OCI-LY1 (cell line): ENCODE data around the gene PLA2G1B.

Experiments used
- H2AFZ ChIP-seq: fragments of 200-600 bp; sonication (generic), shearing (Covaris generic); 2 replicates; pipeline ENCODE4 v1.6.0; 2014; ENCODE audit warnings: antibody characterized with exemption, mild to moderate bottlenecking, low read length
- H3F3A ChIP-seq: fragments of 200-600 bp; sonication (generic), shearing (Covaris generic); 2 replicates; pipeline ENCODE4 v1.6.0; 2014; ENCODE audit warnings: mild to moderate bottlenecking, antibody characterized with exemption, low read length, moderate library complexity; ENCODE audit not compliant: insufficient read depth
- H3K27ac ChIP-seq: fragments of 200-600 bp; sonication (generic); 2 replicates; pipeline ENCODE4 v1.5.1; 2014; ENCODE audit warnings: low read length, mixed run types, mild to moderate bottlenecking, low read depth; ENCODE audit not compliant: poor library complexity, severe bottlenecking
- H3K27me3 ChIP-seq: fragments of 200-600 bp; sonication (generic); 2 replicates; pipeline ENCODE4 v1.6.0; 2014; ENCODE audit warnings: antibody characterized with exemption, mild to moderate bottlenecking, low read length, moderate library complexity; ENCODE audit not compliant: insufficient read depth
- H3K36me3 ChIP-seq: fragments of 200-600 bp; sonication (generic); 2 replicates; pipeline ENCODE4 v1.6.1; 2014; ENCODE audit warnings: mild to moderate bottlenecking, antibody characterized with exemption, low read length, moderate library complexity, mixed read lengths; ENCODE audit not compliant: insufficient read depth
- H3K4me1 ChIP-seq: fragments of 200-600 bp; sonication (generic); 2 replicates; pipeline ENCODE4 v1.5.1; 2014; ENCODE audit warnings: mild to moderate bottlenecking, low read length, moderate library complexity; ENCODE audit not compliant: insufficient read depth, severe bottlenecking
- H3K4me2 ChIP-seq: fragments of 200-600 bp; sonication (generic), shearing (Covaris generic); 2 replicates; pipeline ENCODE4 v1.6.1; 2014; ENCODE audit warnings: low read length
- H3K4me3 ChIP-seq: fragments of 200-600 bp; sonication (generic); 2 replicates; pipeline ENCODE4 v1.5.1; 2014; ENCODE audit warnings: low read length, low read depth, mild to moderate bottlenecking, mixed read lengths; ENCODE audit not compliant: poor library complexity, severe bottlenecking
- H3K79me2 ChIP-seq: fragments of 200-600 bp; shearing (Covaris generic); 2 replicates; pipeline ENCODE4 v1.6.1; 2016; ENCODE audit warnings: mixed run types, low read length, mixed read lengths; ENCODE audit not compliant: insufficient read depth
- H3K9ac ChIP-seq: fragments of 200-600 bp; sonication (generic), shearing (Covaris generic); 2 replicates; pipeline ENCODE4 v1.6.1; 2014; ENCODE audit warnings: mild to moderate bottlenecking, low read length, mixed read lengths
- H3K9me2 ChIP-seq: fragments of 200-600 bp; sonication (generic), shearing (Covaris generic); 2 replicates; pipeline ENCODE4 v1.6.1; 2014; ENCODE audit warnings: low read depth, mild to moderate bottlenecking, low read length, mixed read lengths
- H3K9me3 ChIP-seq: fragments of 200-600 bp; shearing (Covaris generic); 2 replicates; pipeline ENCODE4 v1.6.1; 2014; ENCODE audit warnings: low read length, mixed read lengths
- H4K20me1 ChIP-seq: fragments of 200-600 bp; sonication (generic), shearing (Covaris generic); 2 replicates; pipeline ENCODE4 v1.6.0; 2016; ENCODE audit warnings: mild to moderate bottlenecking, low read length; ENCODE audit not compliant: insufficient read depth
- EZH2 ChIP-seq: fragments of 200-600 bp; sonication (generic), shearing (Covaris generic); IDR thresholded peaks from 2 replicates; pipeline ENCODE4 v1.8.0; 2017; ENCODE audit warnings: borderline replicate concordance, mixed run types, mild to moderate bottlenecking, antibody characterized with exemption, low read length, moderate library complexity, mixed read lengths
- TF ChIP-seq, protein P1 (sequence below): fragments of 200-600 bp; sonication (generic), shearing (Covaris generic); IDR thresholded peaks from 2 replicates; pipeline ENCODE4 v1.5.1; 2017; ENCODE audit warnings: mild to moderate bottlenecking, antibody characterized with exemption, low read length, moderate library complexity, mixed read lengths

Gene PLA2G1B

DNA sequence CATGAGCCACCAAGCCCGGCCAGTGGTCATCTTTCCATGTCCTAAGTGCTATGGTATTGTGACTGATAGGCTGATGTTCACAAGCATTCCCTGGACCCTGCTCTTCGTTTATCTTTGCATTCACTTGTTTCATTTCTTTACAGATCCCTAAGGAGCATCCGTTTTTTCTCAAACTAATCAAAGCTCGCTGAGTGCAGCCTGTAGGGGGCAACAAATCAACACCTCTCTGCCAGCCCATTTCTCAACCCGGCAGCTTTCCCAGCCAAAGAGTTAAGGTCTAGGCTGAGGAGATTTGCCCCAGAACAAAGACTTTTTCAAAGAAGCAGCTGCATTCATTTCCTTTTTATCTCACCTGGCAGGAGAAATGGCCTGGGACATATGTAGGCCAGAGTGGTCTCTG lies 13.4 kb downstream of the PLA2G1B start:
- Histone ChIP-seq H3K9me3 (no peaks in the 10 kb centered on the region), H3K27ac (no peak overlapping the region), H3K27me3 (no peaks in the 10 kb centered on the region), H3K4me1 (peaks cover 13% of the 10 kb centered on the region), H3K79me2 (no peaks in the 10 kb centered on the region), H3K4me3 (no peak overlapping the region), H2AFZ (no peak overlapping the region), H3K9ac (no peak overlapping the region), H3K36me3 (no peaks in the 10 kb centered on the region), H3F3A (no peaks in the 10 kb centered on the region), H4K20me1 (no peaks in the 10 kb centered on the region), H3K4me2 (no peak overlapping the region), H3K9me2 (no peaks in the 10 kb centered on the region)
- no peak for TF ChIP-seq EZH2
- TF ChIP-seq, protein P1, sequence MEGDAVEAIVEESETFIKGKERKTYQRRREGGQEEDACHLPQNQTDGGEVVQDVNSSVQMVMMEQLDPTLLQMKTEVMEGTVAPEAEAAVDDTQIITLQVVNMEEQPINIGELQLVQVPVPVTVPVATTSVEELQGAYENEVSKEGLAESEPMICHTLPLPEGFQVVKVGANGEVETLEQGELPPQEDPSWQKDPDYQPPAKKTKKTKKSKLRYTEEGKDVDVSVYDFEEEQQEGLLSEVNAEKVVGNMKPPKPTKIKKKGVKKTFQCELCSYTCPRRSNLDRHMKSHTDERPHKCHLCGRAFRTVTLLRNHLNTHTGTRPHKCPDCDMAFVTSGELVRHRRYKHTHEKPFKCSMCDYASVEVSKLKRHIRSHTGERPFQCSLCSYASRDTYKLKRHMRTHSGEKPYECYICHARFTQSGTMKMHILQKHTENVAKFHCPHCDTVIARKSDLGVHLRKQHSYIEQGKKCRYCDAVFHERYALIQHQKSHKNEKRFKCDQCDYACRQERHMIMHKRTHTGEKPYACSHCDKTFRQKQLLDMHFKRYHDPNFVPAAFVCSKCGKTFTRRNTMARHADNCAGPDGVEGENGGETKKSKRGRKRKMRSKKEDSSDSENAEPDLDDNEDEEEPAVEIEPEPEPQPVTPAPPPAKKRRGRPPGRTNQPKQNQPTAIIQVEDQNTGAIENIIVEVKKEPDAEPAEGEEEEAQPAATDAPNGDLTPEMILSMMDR, result peak; percentile 55

DNA sequence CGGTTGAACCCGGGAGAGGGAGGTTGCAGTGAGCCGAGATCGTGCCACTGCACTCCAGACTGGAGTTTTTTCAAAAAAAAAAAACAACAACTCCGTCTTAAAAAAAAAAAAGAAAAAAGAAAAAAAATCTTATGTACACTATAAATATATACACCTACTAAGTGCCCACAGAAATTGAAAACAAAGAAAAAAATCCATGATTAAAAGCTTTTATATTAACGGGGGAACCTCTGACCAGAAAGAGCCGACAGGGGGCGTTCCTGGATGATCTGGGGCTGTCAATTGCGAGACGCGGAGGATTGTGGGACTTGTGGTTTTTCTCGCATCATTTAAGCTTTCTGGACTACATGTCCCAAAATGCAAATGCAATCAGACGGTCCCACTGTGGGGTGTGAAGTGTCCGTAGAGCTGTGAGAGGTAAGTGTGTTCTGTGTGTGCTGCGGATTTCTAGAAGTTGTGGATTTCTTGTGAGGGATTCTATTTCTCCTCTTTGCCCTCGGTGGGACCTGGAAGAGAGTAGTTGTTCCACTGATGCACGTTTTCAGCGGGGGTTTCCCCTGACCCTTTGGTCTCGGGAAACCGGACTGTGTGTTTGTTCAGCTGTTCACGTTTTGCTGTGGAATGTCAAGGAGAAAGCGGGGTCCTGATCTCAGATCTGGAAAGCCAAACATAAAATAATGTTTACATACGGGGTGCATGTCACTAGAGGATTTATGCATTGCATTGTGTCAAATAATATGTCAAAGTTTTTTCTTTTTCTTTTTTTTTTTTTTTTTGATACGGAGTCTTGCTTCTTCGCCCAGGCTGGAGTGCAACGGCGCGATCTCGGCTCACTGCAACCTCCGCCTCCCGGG lies 25.4 kb downstream of the PLA2G1B start, which contains the start of gene SIRT4:
Gene SIRT4, plus strand, starts transcription at position 360 of the 854 bp plus-strand sequence. CDS start 1,241 bp downstream, outside the sequence.
- Histone ChIP-seq H3K4me3 (peak within 1 kb of the TSS; percentile 82), H3K36me3 (no peaks in the 10 kb centered on the region), H3K4me2 (peak within 1 kb of the TSS; percentile 98), H4K20me1 (no peaks in the 10 kb centered on the region), H2AFZ (peak within 1 kb of the TSS; percentile 97), H3K27me3 (no peaks in the 10 kb centered on the region), H3F3A (no peaks in the 10 kb centered on the region), H3K27ac (no peak within 1 kb of the TSS), H3K9ac (peak within 1 kb of the TSS; percentile 84), H3K9me2 (no peaks in the 10 kb centered on the region), H3K9me3 (no peaks in the 10 kb centered on the region), H3K79me2 (no peaks in the 10 kb centered on the region), H3K4me1 (peaks cover 5% of the 10 kb centered on the region)
- TF ChIP-seq, protein P1, result peak; percentile 85
- TF ChIP-seq EZH2, result no peak

GRCh38 chr12:120292661-120293531 lies 34.7 kb downstream of the PLA2G1B start, which contains the start of gene RNU4-1:
Gene RNU4-1, minus strand, starts transcription at chr12:120293237.
- Histone ChIP-seq H3K9me3 (no peaks in the 10 kb centered on the region), H3F3A (peaks cover 7% of the 10 kb centered on the region; the same call in 1 of the 2 replicates), H3K9me2 (no peaks in the 10 kb centered on the region), H3K4me2 (peak within 1 kb of the TSS; percentile 78), H3K36me3 (no peaks in the 10 kb centered on the region), H4K20me1 (no peaks in the 10 kb centered on the region), H3K4me3 (peak within 1 kb of the TSS; percentile 57), H3K4me1 (peaks cover 22% of the 10 kb centered on the region), H3K79me2 (no peaks in the 10 kb centered on the region), H3K27me3 (no peaks in the 10 kb centered on the region), H2AFZ (no peak within 1 kb of the TSS; the same call in 1 of the 2 replicates), H3K9ac (peak within 1 kb of the TSS; percentile 66), H3K27ac (peak within 1 kb of the TSS; percentile 96)
- no peak for TF ChIP-seq EZH2
- TF ChIP-seq, protein P1, result no peak
